Stomach (tissue), 9 donors: Measurements from ENCODE around the gene LGALS7B. TPM values are rescaled to one million over a fixed set of nuclear protein-coding genes. Genes with fewer than 3 reads are reported as not detected.

Experiments used
- DNase-seq, 2 donors: peaks; one replicate each; pipeline versions ENCODE4 v3.0.0 to v3.0.0-alpha.2; 2013 to 2019
- H3K27ac ChIP-seq, 5 donors: fragments of 200-600 bp in 4 of 5; sonication (generic) in 4 of 5; one replicate each; pipeline ENCODE4 v1.5.1; 2013 to 2019; ENCODE audit warnings: mild to moderate bottlenecking in 1 of 5, moderate library complexity in 1 of 5
- H3K27me3 ChIP-seq, 3 donors: fragments of 200-600 bp; sonication (generic); one replicate each; pipeline ENCODE4 v1.5.1; 2017 to 2019; ENCODE audit warnings: mixed run types in 1 of 3
- H3K36me3 ChIP-seq, 4 donors: fragments of 200-600 bp; sonication (generic); 1 replicate in 3 of 4; 2 replicates in 1 of 4; pipeline ENCODE4 v1.5.1; 2016 to 2019
- H3K4me1 ChIP-seq, 4 donors: fragments of 200-600 bp; sonication (generic); one replicate each; pipeline ENCODE4 v1.5.1; 2016 to 2019
- H3K4me3 ChIP-seq, 4 donors: fragments of 200-600 bp; sonication (generic) in 3 of 4; one replicate each; pipeline ENCODE4 v1.5.1; 2016 to 2019; ENCODE audit warnings: mild to moderate bottlenecking in 1 of 4
- H3K9me3 ChIP-seq, 4 donors: fragments of 200-600 bp; sonication (generic); one replicate each; pipeline ENCODE4 v1.5.1; 2016 to 2019
- CTCF ChIP-seq, 7 experiments: fragments of 450-650 bp in 4 of 7; fragments of 200-600 bp in 3 of 7; sonication (generic) in 3 of 7; IDR thresholded peaks; one replicate each; pipeline ENCODE4 v1.5.1; 2016 to 2019; ENCODE audit warnings: antibody characterized with exemption in 7 of 7, control low read depth in 2 of 7, mild to moderate bottlenecking in 1 of 7
- EP300 ChIP-seq: sonication (generic); formaldehyde crosslinking; IDR thresholded peaks from one replicate; pipeline ENCODE4 v1.6.1; 2017; ENCODE audit warnings: antibody characterized with exemption
- POLR2A ChIP-seq, 4 donors: fragments of 450-650 bp; IDR thresholded peaks; one replicate each; pipeline ENCODE4 v1.6.1; 2016; ENCODE audit warnings: antibody characterized with exemption in 4 of 4, control low read depth in 2 of 4, mild to moderate bottlenecking in 1 of 4, moderate library complexity in 1 of 4
- POLR2AphosphoS5 ChIP-seq, 3 donors: sonication (generic); formaldehyde crosslinking; IDR thresholded peaks; one replicate each; pipeline ENCODE4 v1.6.1; 2016; ENCODE audit warnings: antibody characterized with exemption in 3 of 3
- WGBS, 5 donors: extraction: QIAGEN DNeasy Blood & Tissue Kit in 3 of 5; methylation state at CpG; one replicate each; pipeline versions ENCODE4 v1.1.5 to v1.1.7; 2013 to 2018; 5-methylcytosine and 5-hydroxymethylcytosine counted together
- intact Hi-C: fragments of 100-400 bp; cut with DNase I; formaldehyde crosslinking; loops from one replicate; pipeline ENCODE4 v1.15.1; 2023; ENCODE audit warnings: low total_unique reads
- polyA plus RNA-seq, 3 donors: library from polyadenylated mRNA; stranded (reverse); fragments of 200-250 nt; gene quantifications; one replicate each; pipeline ENCODE4 v1.2.3, GENCODE V29; 2013
- total RNA-seq, 5 donors: library from RNA; depleted of rRNA; stranded (reverse); fragments of >200 nt; gene quantifications; one replicate each; pipeline versions ENCODE4 v1.1.0 to v1.2.3, GENCODE V29; 2014 to 2016
- donor health status: healthy with polysubstance abuse.
- donor health status: Bipolar disorder and iron deficiency.
- donor health status: healthy.

The LGALS7B gene
- total and polyA plus RNA-seq, 8 donors, result 3.6 to 980 (median 4.6) TPM; not detected in 5

- no peak within 1 kb of the TSS for H3K4me3 ChIP-seq
- H3K27me3 ChIP-seq, result peaks cover 0 to under 1% (median 0%) of the 10 kb centered on the region in 3 donors
- DNase-seq, result no peak
- no peak within 1 kb of the TSS for H3K27ac ChIP-seq
- H3K36me3 ChIP-seq, result no peaks in the 10 kb centered on the region
- no peak for TF ChIP-seq POLR2A (IDR thresholded peaks at IDR 0.05)
- no peak for TF ChIP-seq CTCF (IDR thresholded peaks at IDR 0.05)
- TF ChIP-seq EP300, result no peak
- no peak for TF ChIP-seq POLR2AphosphoS5 (IDR thresholded peaks at IDR 0.05)
- intact Hi-C loops, result no loop called here
- 61 to 77% (median 67%) methylated on average over 4 to 10 of the region's 14 CpGs for WGBS, 5 donors
- no peaks in the 10 kb centered on the region for H3K9me3 ChIP-seq
- H3K4me1 ChIP-seq, result peaks cover 0 to 12% (median 8%) of the 10 kb centered on the region in 4 donors
These were observed 15.4 kb upstream of the LGALS7B start, which contains the start of gene LGALS7 for GRCh38 chr19:38773469-38774177. TSS of gene LGALS7 (minus strand) at chr19:38773517. CDS start at chr19:38773492, 25 bp downstream.

GRCh38 chr19:38774181-38774950 lies 14.6 kb upstream of the LGALS7B start:
- DNase-seq, result no peak
- Histone ChIP-seq H3K4me3 (no peak overlapping the region), H3K27me3 (peaks cover 0 to 6% (median 0%) of the 10 kb centered on the region in 3 donors), H3K27ac (no peak overlapping the region), H3K9me3 (no peaks in the 10 kb centered on the region), H3K4me1 (peaks cover 0 to 8% (median 8%) of the 10 kb centered on the region in 4 donors), H3K36me3 (no peaks in the 10 kb centered on the region)
- no peak for TF ChIP-seq EP300
- TF ChIP-seq POLR2AphosphoS5 (IDR thresholded peaks at IDR 0.05), result no peak
- TF ChIP-seq CTCF (IDR thresholded peaks at IDR 0.05), result no peak
- TF ChIP-seq POLR2A (IDR thresholded peaks at IDR 0.05), result no peak
- intact Hi-C loops, result no loop called here
- 61 to 83% (median 77%) methylated on average over 10 to 13 of the region's 13 CpGs for WGBS, 5 donors

- intact Hi-C loops, result no loop called here
- Histone ChIP-seq H3K36me3 (no peaks in the 10 kb centered on the region), H3K27me3 (peaks cover 0 to 23% (median 0%) of the 10 kb centered on the region in 3 donors), H3K4me3 (no peak overlapping the region), H3K4me1 (no peaks in the 10 kb centered on the region), H3K27ac (no peak overlapping the region), H3K9me3 (no peaks in the 10 kb centered on the region)
- no peak for TF ChIP-seq POLR2A (IDR thresholded peaks at IDR 0.05)
- no peak for TF ChIP-seq CTCF (IDR thresholded peaks at IDR 0.05)
- TF ChIP-seq EP300, result no peak
- no peak for TF ChIP-seq POLR2AphosphoS5 (IDR thresholded peaks at IDR 0.05)
- WGBS, 5 donors, result 64 to 69% (median 65%) methylated on average over 7 of the region's 7 CpGs
- no peak for DNase-seq
These were observed 10.3 kb upstream of the LGALS7B start for GRCh38 chr19:38778733-38779132.

GRCh38 chr19:38780443-38780842 lies 8.6 kb upstream of the LGALS7B start:
- H3K36me3 ChIP-seq, result no peaks in the 10 kb centered on the region
- 86 to 90% (median 89%) methylated on average over 7 of the region's 7 CpGs for WGBS, 5 donors
- intact Hi-C loops, result no loop called here
- DNase-seq, result no peak
- TF ChIP-seq POLR2A (IDR thresholded peaks at IDR 0.05), result no peak
- no peak for TF ChIP-seq EP300
- no peak for TF ChIP-seq CTCF (IDR thresholded peaks at IDR 0.05)
- no peak for TF ChIP-seq POLR2AphosphoS5 (IDR thresholded peaks at IDR 0.05)
- H3K4me3 ChIP-seq, result no peak overlapping the region
- H3K4me1 ChIP-seq, result peaks cover 0 to 5% (median 0%) of the 10 kb centered on the region in 4 donors
- no peaks in the 10 kb centered on the region for H3K9me3 ChIP-seq
- no peak overlapping the region for H3K27ac ChIP-seq
- H3K27me3 ChIP-seq, result peaks cover 0 to 23% (median 0%) of the 10 kb centered on the region in 3 donors
